Astrocyte (in vitro differentiated cells and primary cell): ENCODE measurements around the gene ANP32A. TPM values are rescaled to one million over a fixed set of nuclear protein-coding genes. Genes with fewer than 3 reads are reported as not detected.

Experiments used
- DNase-seq: peaks from one replicate; pipeline ENCODE4 v3.0.0-alpha.2; 2010; ENCODE audit warnings: low read depth
- FAIRE-seq: peaks from 2 replicates; lab custom pipeline; 2011; peaks lifted over from hg19 to GRCh38; lab: Jason Lieb, UNC
- H2AFZ ChIP-seq: 2 replicates; pipeline ENCODE4 v1.6.0; 2012; ENCODE audit warnings: low read depth, low read length, inconsistent platforms
- H3K27ac ChIP-seq: 2 replicates; pipeline ENCODE4 v1.5.1; 2011; ENCODE audit warnings: low read depth, low read length, inconsistent platforms
- H3K27me3 ChIP-seq: 2 replicates; pipeline ENCODE4 v1.6.0; 2011; ENCODE audit warnings: low read length, inconsistent platforms; ENCODE audit not compliant: insufficient read depth
- H3K36me3 ChIP-seq: 2 replicates; pipeline ENCODE4 v1.5.1; 2011; ENCODE audit warnings: low read length, inconsistent platforms; ENCODE audit not compliant: insufficient read depth
- H3K4me1 ChIP-seq: 2 replicates; pipeline ENCODE4 v1.5.1; 2011; ENCODE audit warnings: low read length, inconsistent platforms; ENCODE audit not compliant: insufficient read depth
- H3K4me2 ChIP-seq: 2 replicates; pipeline ENCODE4 v1.6.0; 2012; ENCODE audit warnings: low read length, inconsistent platforms
- H3K4me3 ChIP-seq: 2 replicates; pipeline ENCODE4 v1.5.1; 2011; ENCODE audit warnings: low read depth, mild to moderate bottlenecking, low read length, inconsistent platforms; ENCODE audit not compliant: insufficient read depth
- H3K79me2 ChIP-seq: 2 replicates; pipeline ENCODE4 v1.6.0; 2012; ENCODE audit warnings: mild to moderate bottlenecking, low read length, inconsistent platforms; ENCODE audit not compliant: insufficient read depth
- H3K9ac ChIP-seq: 2 replicates; pipeline ENCODE4 v1.6.0; 2012; ENCODE audit warnings: mild to moderate bottlenecking, low read length, inconsistent platforms
- H3K9me3 ChIP-seq: 2 replicates; pipeline ENCODE4 v1.5.1; 2012; ENCODE audit warnings: low read depth, mild to moderate bottlenecking, low read length, inconsistent platforms; ENCODE audit not compliant: insufficient read depth
- H4K20me1 ChIP-seq: 2 replicates; pipeline ENCODE4 v1.6.0; 2012; ENCODE audit warnings: low read length, inconsistent platforms; ENCODE audit not compliant: insufficient read depth
- H3K27ac Mint-ChIP-seq: one replicate; pipeline ENCODE4 v1.8.0; 2021; ENCODE audit warnings: mild to moderate bottlenecking, mixed read lengths; ENCODE audit not compliant: unreplicated experiment
- H3K27me3 Mint-ChIP-seq: one replicate; pipeline ENCODE4 v1.8.0; 2021; ENCODE audit warnings: low read depth, mixed read lengths; ENCODE audit not compliant: unreplicated experiment
- H3K36me3 Mint-ChIP-seq: one replicate; pipeline ENCODE4 v1.8.0; 2021; ENCODE audit warnings: low read depth, mixed read lengths; ENCODE audit not compliant: unreplicated experiment
- H3K4me1 Mint-ChIP-seq: one replicate; pipeline ENCODE4 v1.8.0; 2021; ENCODE audit warnings: low read depth, mixed read lengths; ENCODE audit not compliant: unreplicated experiment
- H3K4me3 Mint-ChIP-seq: one replicate; pipeline ENCODE4 v1.8.0; 2021; ENCODE audit warnings: mild to moderate bottlenecking, moderate library complexity, mixed read lengths; ENCODE audit not compliant: unreplicated experiment
- H3K9me3 Mint-ChIP-seq: one replicate; pipeline ENCODE4 v1.8.0; 2021; ENCODE audit warnings: mild to moderate bottlenecking, mixed read lengths; ENCODE audit not compliant: unreplicated experiment
- CTCF ChIP-seq: IDR thresholded peaks from 2 replicates; pipeline ENCODE4 v1.5.1; 2011; ENCODE audit warnings: low read depth, mild to moderate bottlenecking, inconsistent platforms, low read length, moderate library complexity; ENCODE audit not compliant: insufficient read depth
- EZH2 ChIP-seq: IDR thresholded peaks from 2 replicates; pipeline ENCODE4 v1.6.1; 2012; ENCODE audit warnings: mild to moderate bottlenecking, low read length, inconsistent platforms; ENCODE audit not compliant: insufficient read depth
- total RNA-seq: library from RNA; stranded (reverse); gene quantifications from 2 replicates; pipeline ENCODE4 v1.2.1, GENCODE V29; 2021

The ANP32A gene
- total RNA-seq, 1 donor from 2014 or later: 138 TPM

GRCh38 chr15:68842958-68843357 is 22.3 kb upstream of the ANP32A start:
- Histone ChIP-seq H3K36me3 (no peaks in the 10 kb centered on the region), H4K20me1 (no peaks in the 10 kb centered on the region), H3K4me3 (no peak overlapping the region), H3K4me2 (no peak overlapping the region), H2AFZ (no peak overlapping the region), H3K27me3 (peaks cover 54% of the 10 kb centered on the region), H3K27ac (no peak overlapping the region), H3K79me2 (no peaks in the 10 kb centered on the region), H3K9me3 (no peaks in the 10 kb centered on the region), H3K4me1 (no peaks in the 10 kb centered on the region), H3K9ac (no peak overlapping the region)
- DNase-seq (no peak), FAIRE-seq (no peak)
- H3K4me3 Mint-ChIP-seq: no peak overlapping the region
- H3K4me1 Mint-ChIP-seq: no peaks in the 10 kb centered on the region
- H3K27me3 Mint-ChIP-seq: peaks cover 33% of the 10 kb centered on the region
- H3K36me3 Mint-ChIP-seq: no peaks in the 10 kb centered on the region
- TF ChIP-seq EZH2 (no peak), CTCF (no peak)
- peaks cover 5% of the 10 kb centered on the region for H3K9me3 Mint-ChIP-seq
- no peak overlapping the region for H3K27ac Mint-ChIP-seq

GRCh38 chr15:68834346-68834745 is 13.7 kb upstream of the ANP32A start:
- no peak overlapping the region for H3K27ac Mint-ChIP-seq
- peaks cover 9% of the 10 kb centered on the region for H3K4me1 Mint-ChIP-seq
- H3K27me3 ChIP-seq: no peaks in the 10 kb centered on the region
- H3K79me2 ChIP-seq: no peaks in the 10 kb centered on the region
- TF ChIP-seq EZH2: no peak
- no peak for TF ChIP-seq CTCF
- H3K9ac ChIP-seq: no peak overlapping the region
- no peak overlapping the region for H3K4me2 ChIP-seq
- H3K9me3 ChIP-seq: no peaks in the 10 kb centered on the region
- H3K4me3 Mint-ChIP-seq: no peak overlapping the region
- no peaks in the 10 kb centered on the region for H4K20me1 ChIP-seq
- H3K9me3 Mint-ChIP-seq: peaks cover 14% of the 10 kb centered on the region
- H2AFZ ChIP-seq: no peak overlapping the region
- no peaks in the 10 kb centered on the region for H3K36me3 ChIP-seq
- DNase-seq (no peak), FAIRE-seq (no peak)
- H3K27ac ChIP-seq: no peak overlapping the region
- H3K4me3 ChIP-seq: no peak overlapping the region
- H3K4me1 ChIP-seq: no peaks in the 10 kb centered on the region
- no peaks in the 10 kb centered on the region for H3K36me3 Mint-ChIP-seq
- peaks cover 11% of the 10 kb centered on the region for H3K27me3 Mint-ChIP-seq

- H3K9me3 Mint-ChIP-seq: peaks cover 13% of the 10 kb centered on the region
- TF ChIP-seq EZH2: no peak
- no peak for TF ChIP-seq CTCF
- DNase-seq (no peak), FAIRE-seq (no peak)
- no peak overlapping the region for H3K9ac ChIP-seq
- no peaks in the 10 kb centered on the region for H3K27me3 ChIP-seq
- no peaks in the 10 kb centered on the region for H3K36me3 Mint-ChIP-seq
- no peaks in the 10 kb centered on the region for H3K4me1 ChIP-seq
- no peak overlapping the region for H3K27ac ChIP-seq
- H2AFZ ChIP-seq: no peak overlapping the region
- H3K9me3 ChIP-seq: no peaks in the 10 kb centered on the region
- H3K4me2 ChIP-seq: no peak overlapping the region
- H3K4me3 Mint-ChIP-seq: no peak overlapping the region
- H3K27me3 Mint-ChIP-seq: peaks cover 7% of the 10 kb centered on the region
- no peaks in the 10 kb centered on the region for H3K36me3 ChIP-seq
- no peaks in the 10 kb centered on the region for H4K20me1 ChIP-seq
- no peak overlapping the region for H3K27ac Mint-ChIP-seq
- H3K79me2 ChIP-seq: no peaks in the 10 kb centered on the region
- peaks cover 9% of the 10 kb centered on the region for H3K4me1 Mint-ChIP-seq
- no peak overlapping the region for H3K4me3 ChIP-seq
These were observed 13.1 kb upstream of the ANP32A start for GRCh38 chr15:68833700-68834331.
